ENCODE measurements around the gene NMS.

DNA sequence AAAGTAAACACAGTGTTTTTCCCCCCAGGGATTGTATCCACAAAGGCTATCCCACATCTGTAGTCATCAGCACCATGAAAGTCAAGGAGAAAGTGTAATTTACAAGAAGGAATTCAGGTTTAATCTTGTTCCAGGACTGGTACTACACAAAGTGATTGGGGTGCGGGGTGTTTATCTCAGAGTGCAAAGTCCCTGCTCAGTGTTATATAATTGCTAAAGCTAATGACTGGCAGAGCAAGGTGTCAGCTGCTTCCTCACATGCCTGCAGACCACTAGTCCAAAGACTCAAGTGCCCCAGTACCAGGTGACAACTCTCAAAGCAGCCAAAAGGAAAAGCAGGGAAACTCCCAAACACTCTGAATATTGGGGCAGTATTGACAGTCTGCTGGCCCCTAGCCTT lies 52.1 kb downstream of the NMS start:
- TF ChIP-seq CTCF (IDR thresholded peaks at IDR 0.05) (no peak), POLR2AphosphoS5 (IDR thresholded peaks at IDR 0.05) (no peak)

Measured in breast epithelium (tissue), 3 donors.